OCI-LY7 (cell line): ENCODE measurements around the gene IFNGR2.

Experiments
- EZH2phosphoT487 ChIP-seq: fragments of 200-600 bp; sonication (generic); IDR thresholded peaks from 2 replicates; pipeline ENCODE4 v1.6.1; 2018; ENCODE audit warnings: low read depth, borderline replicate concordance, mild to moderate bottlenecking, mixed run types, antibody characterized with exemption, low read length, moderate library complexity, mixed read lengths
- TF ChIP-seq, protein P1 (sequence below): fragments of 200-600 bp; sonication (generic); conservative IDR thresholded peaks from 2 replicates; pipeline ENCODE4 v1.5.1; 2014; ENCODE audit warnings: mild to moderate bottlenecking, antibody characterized with exemption, low read length, moderate library complexity, mixed read lengths

DNA sequence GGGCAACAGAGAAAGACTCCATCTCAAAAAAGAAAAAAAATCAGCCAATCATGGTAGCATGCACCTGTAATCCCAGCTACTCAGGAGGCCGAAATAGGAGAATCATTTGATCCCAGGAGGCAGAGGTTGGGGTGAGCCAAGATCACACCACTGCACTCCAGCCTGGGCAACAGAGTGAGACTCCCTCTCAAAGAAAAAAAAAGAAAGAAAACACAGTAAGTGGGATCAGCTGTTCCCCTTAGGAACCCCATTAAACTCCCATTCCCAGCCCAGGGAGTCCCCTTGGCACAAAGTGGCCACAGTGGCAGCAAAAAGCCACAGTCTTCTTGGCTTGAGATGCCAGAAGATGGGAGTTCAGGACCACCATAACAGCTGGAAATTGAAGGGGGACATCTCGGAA, 67.5 kb downstream of the IFNGR2 start:
- TF ChIP-seq, protein P1, sequence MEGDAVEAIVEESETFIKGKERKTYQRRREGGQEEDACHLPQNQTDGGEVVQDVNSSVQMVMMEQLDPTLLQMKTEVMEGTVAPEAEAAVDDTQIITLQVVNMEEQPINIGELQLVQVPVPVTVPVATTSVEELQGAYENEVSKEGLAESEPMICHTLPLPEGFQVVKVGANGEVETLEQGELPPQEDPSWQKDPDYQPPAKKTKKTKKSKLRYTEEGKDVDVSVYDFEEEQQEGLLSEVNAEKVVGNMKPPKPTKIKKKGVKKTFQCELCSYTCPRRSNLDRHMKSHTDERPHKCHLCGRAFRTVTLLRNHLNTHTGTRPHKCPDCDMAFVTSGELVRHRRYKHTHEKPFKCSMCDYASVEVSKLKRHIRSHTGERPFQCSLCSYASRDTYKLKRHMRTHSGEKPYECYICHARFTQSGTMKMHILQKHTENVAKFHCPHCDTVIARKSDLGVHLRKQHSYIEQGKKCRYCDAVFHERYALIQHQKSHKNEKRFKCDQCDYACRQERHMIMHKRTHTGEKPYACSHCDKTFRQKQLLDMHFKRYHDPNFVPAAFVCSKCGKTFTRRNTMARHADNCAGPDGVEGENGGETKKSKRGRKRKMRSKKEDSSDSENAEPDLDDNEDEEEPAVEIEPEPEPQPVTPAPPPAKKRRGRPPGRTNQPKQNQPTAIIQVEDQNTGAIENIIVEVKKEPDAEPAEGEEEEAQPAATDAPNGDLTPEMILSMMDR = no peak
- TF ChIP-seq EZH2phosphoT487 = no peak
